SK-N-SH (cell line): ENCODE results near the gene ARIH2. TPM values are rescaled to one million over a fixed set of nuclear protein-coding genes. Genes with fewer than 3 reads are reported as not detected.

Experiments used
- CTCF ChIA-PET: fragments of 300-600, 350-600 bp; formaldehyde crosslinking; extraction: SDS; loops from one replicate; lab custom pipeline; 2021; lab: Yijun Ruan, JAX
- POLR2A ChIA-PET: fragments of 350-600 bp; sonication (Branson Sonifier 250); formaldehyde crosslinking; extraction: SDS; loops from one replicate; lab custom pipeline; 2020; ENCODE audit warnings: antibody characterized with exemption, inconsistent platforms; lab: Yijun Ruan, JAX
- DNase-seq: peaks from one replicate; pipeline ENCODE4 v3.0.0; 2012
- H2AFZ ChIP-seq: fragments of 200-600 bp; sonication (generic); 2 replicates; pipeline ENCODE4 v1.8.1; 2016; ENCODE audit warnings: antibody characterized with exemption, mild to moderate bottlenecking, low read depth
- H3F3A ChIP-seq: fragments of 200-600 bp; sonication (generic); replicated peaks from 2 replicates; pipeline ENCODE3; 2016; ENCODE audit warnings: antibody characterized with exemption, mild to moderate bottlenecking; ENCODE audit not compliant: insufficient read depth
- H3K27ac ChIP-seq, 2 experiments: fragments of 200-500 bp in 1 of 2; fragments of 200-600 bp in 1 of 2; sonication (Bioruptor generic) in 1 of 2; sonication (generic), shearing (Covaris generic) in 1 of 2; 2 replicates each; pipeline versions ENCODE4 v1.5.1 to v1.6.1; 2014 to 2016; ENCODE audit warnings: low read depth in 2 of 2, inconsistent platforms in 1 of 2, low read length in 1 of 2, mild to moderate bottlenecking in 1 of 2, mixed read lengths in 1 of 2
- H3K27me3 ChIP-seq: fragments of 200-600 bp; sonication (generic), shearing (Covaris generic); 2 replicates; pipeline ENCODE4 v1.6.1; 2016; ENCODE audit warnings: mixed run types; ENCODE audit not compliant: insufficient read depth
- H3K36me3 ChIP-seq, 2 experiments: fragments of 200-500 bp in 1 of 2; fragments of 200-600 bp in 1 of 2; sonication (Bioruptor generic) in 1 of 2; sonication (generic) in 1 of 2; replicated peaks in 1 of 2; 2 replicates each; pipeline versions ENCODE3 to v1.5.1; 2014 to 2016; ENCODE audit warnings: low read length in 1 of 2, mild to moderate bottlenecking in 1 of 2; ENCODE audit not compliant: insufficient read depth in 2 of 2, control insufficient read depth in 1 of 2
- H3K4me1 ChIP-seq, 2 experiments: fragments of 200-500 bp in 1 of 2; fragments of 200-600 bp in 1 of 2; sonication (Bioruptor generic) in 1 of 2; sonication (generic), shearing (Covaris generic) in 1 of 2; 2 replicates each; pipeline versions ENCODE4 v1.5.1 to v1.6.1; 2014 to 2016; ENCODE audit warnings: low read depth in 1 of 2, low read length in 1 of 2, mixed run types in 1 of 2; ENCODE audit not compliant: insufficient read depth in 2 of 2, control insufficient read depth in 1 of 2
- H3K4me2 ChIP-seq: fragments of 200-600 bp; sonication (generic), shearing (Covaris generic); 2 replicates; pipeline ENCODE4 v1.6.1; 2017; ENCODE audit warnings: mixed run types
- H3K4me3 ChIP-seq, 2 experiments: fragments of 200-500 bp in 1 of 2; fragments of 200-600 bp in 1 of 2; sonication (Bioruptor generic) in 1 of 2; sonication (generic), shearing (Covaris generic) in 1 of 2; 2 replicates each; pipeline versions ENCODE4 v1.5.1 to v1.8.1; 2014 to 2016; ENCODE audit warnings: low read depth in 2 of 2, inconsistent platforms in 1 of 2, low read length in 1 of 2, mild to moderate bottlenecking in 1 of 2, mixed read lengths in 1 of 2, moderate library complexity in 1 of 2
- H3K79me2 ChIP-seq: fragments of 200-600 bp; sonication (generic); 2 replicates; pipeline ENCODE4 v1.8.1; 2017; ENCODE audit warnings: mild to moderate bottlenecking; ENCODE audit not compliant: insufficient read depth
- H3K9ac ChIP-seq: fragments of 200-600 bp; sonication (generic); 2 replicates; pipeline ENCODE4 v1.6.1; 2017; ENCODE audit warnings: mixed run types
- H3K9me2 ChIP-seq: fragments of 200-600 bp; sonication (generic); 2 replicates; pipeline ENCODE4 v1.6.1; 2017; ENCODE audit warnings: mixed run types
- H3K9me3 ChIP-seq: fragments of 200-600 bp; sonication (generic); 2 replicates; pipeline ENCODE4 v1.6.1; 2017; ENCODE audit warnings: mixed run types, mild to moderate bottlenecking, moderate library complexity
- H4K20me1 ChIP-seq: fragments of 200-600 bp; sonication (generic); 2 replicates; pipeline ENCODE4 v1.6.1; 2017; ENCODE audit warnings: mild to moderate bottlenecking, mixed run types; ENCODE audit not compliant: insufficient read depth
- CHD2 ChIP-seq: fragments of 150-350 bp; IDR thresholded peaks from 2 replicates; pipeline ENCODE4 v1.6.1; 2018; ENCODE audit warnings: low read length; ENCODE audit not compliant: partially characterized antibody
- ELF1 ChIP-seq: IDR thresholded peaks from 2 replicates; pipeline ENCODE4 v1.4.0; 2012
- EP300 ChIP-seq, 2 experiments: IDR thresholded peaks; 2 replicates each; pipeline versions ENCODE4 v1.4.0 to v1.6.1; 2012; ENCODE audit warnings: borderline replicate concordance in 1 of 2, low read depth in 1 of 2, low read length in 1 of 2
- EZH2phosphoT487 ChIP-seq: fragments of 200-600 bp; sonication (generic); IDR thresholded peaks from 2 replicates; pipeline ENCODE4 v1.6.1; 2017; ENCODE audit warnings: low read depth, mixed run types, mild to moderate bottlenecking, antibody characterized with exemption, moderate library complexity, borderline replicate concordance
- FOSL2 ChIP-seq: IDR thresholded peaks from 2 replicates; pipeline ENCODE4 v1.4.0; 2012; ENCODE audit warnings: low read depth, mild to moderate bottlenecking, moderate library complexity, borderline replicate concordance
- FOXJ3 ChIP-seq: sonication (generic); formaldehyde crosslinking; IDR thresholded peaks from 2 replicates; pipeline ENCODE4 v1.5.1; 2020; ENCODE audit warnings: mild to moderate bottlenecking, missing genetic modification reagents
- FOXM1 ChIP-seq: IDR thresholded peaks from 2 replicates; pipeline ENCODE4 v1.4.0; 2012; ENCODE audit warnings: low read depth, mild to moderate bottlenecking
- GABPA ChIP-seq: IDR thresholded peaks from 2 replicates; pipeline ENCODE4 v1.4.0; 2012; ENCODE audit warnings: low read depth, mild to moderate bottlenecking
- MXI1 ChIP-seq: IDR thresholded peaks from 2 replicates; pipeline ENCODE4 v1.6.1; 2012; ENCODE audit warnings: mild to moderate bottlenecking, low read depth, low read length, improper control_type of control experiment
- NRF1 ChIP-seq: IDR thresholded peaks from 2 replicates; pipeline ENCODE4 v1.6.1; 2012; ENCODE audit warnings: low read depth, mild to moderate bottlenecking, low read length
- RCOR1 ChIP-seq: fragments of 150-350 bp; IDR thresholded peaks from 2 replicates; pipeline ENCODE4 v1.6.1; 2017; ENCODE audit warnings: antibody characterized with exemption, low read length
- REST ChIP-seq: IDR thresholded peaks from 2 replicates; pipeline ENCODE4 v1.6.1; 2012; ENCODE audit warnings: mild to moderate bottlenecking, low read depth, low read length, moderate library complexity
- TCF12 ChIP-seq: IDR thresholded peaks from 2 replicates; pipeline ENCODE4 v1.4.0; 2012
- USF2 ChIP-seq: fragments of 150-350 bp; IDR thresholded peaks from 2 replicates; pipeline ENCODE4 v1.6.1; 2017; ENCODE audit warnings: antibody characterized with exemption, low read length, low read depth, borderline replicate concordance
- WGBS: methylation state at CpG from one replicate; pipeline ENCODE4 v1.1.6; 2017; ENCODE audit warnings: low lambda C conversion rate; 5-methylcytosine and 5-hydroxymethylcytosine counted together
- polyA plus RNA-seq, 3 experiments: library from polyadenylated mRNA; depleted of rRNA; stranded (reverse); fragments of >200 nt; gene quantifications; 2 replicates each; pipeline ENCODE4 v1.2.3, GENCODE V29; 2012
- TF ChIP-seq, protein P1 (sequence below): fragments of 150-350 bp; IDR thresholded peaks from 2 replicates; pipeline ENCODE4 v1.6.1; 2016; ENCODE audit warnings: mild to moderate bottlenecking, low read depth, low read length
- TF ChIP-seq, protein P2 (sequence below): IDR thresholded peaks from 2 replicates; pipeline ENCODE4 v1.4.0; 2012; ENCODE audit warnings: low read depth

ARIH2 gene
- polyA plus RNA-seq, 1 of the 3 experiments (the other 2 are of a cell fraction), result 69.7 TPM

GRCh38 chr3:48949376-48949717 is 30.7 kb downstream of the ARIH2 start:
- no peak overlapping the region for H3K4me3 ChIP-seq
- peak overlapping the region; percentile 40; the same call in 1 of the 2 replicates for H3K4me2 ChIP-seq
- H3K36me3 ChIP-seq, result peaks cover 0 to 10% of the 10 kb centered on the region in 2 experiments
- 0 out of 4 replicates have a peak overlapping the region, but pooled peaks of 1 of the 2 experiments have one; percentile 6 for H3K27ac ChIP-seq
- peaks cover 10% of the 10 kb centered on the region for H3F3A ChIP-seq
- WGBS, result 74% methylated on average over 2 of the region's 2 CpGs
- no peak for DNase-seq
- H3K4me1 ChIP-seq, result peaks cover 0 to 7% of the 10 kb centered on the region in 2 experiments; a peak in 1 of 4 replicates
- H2AFZ ChIP-seq, result no peak overlapping the region
- H3K9ac ChIP-seq, result no peak overlapping the region
- no peaks in the 10 kb centered on the region for H3K27me3 ChIP-seq
- peaks cover 86% of the 10 kb centered on the region for H3K79me2 ChIP-seq
- TF ChIP-seq REST, result no peak
- no peak for TF ChIP-seq CHD2
- no peak for TF ChIP-seq GABPA
- TF ChIP-seq EZH2phosphoT487, result no peak
- TF ChIP-seq, protein P1, sequence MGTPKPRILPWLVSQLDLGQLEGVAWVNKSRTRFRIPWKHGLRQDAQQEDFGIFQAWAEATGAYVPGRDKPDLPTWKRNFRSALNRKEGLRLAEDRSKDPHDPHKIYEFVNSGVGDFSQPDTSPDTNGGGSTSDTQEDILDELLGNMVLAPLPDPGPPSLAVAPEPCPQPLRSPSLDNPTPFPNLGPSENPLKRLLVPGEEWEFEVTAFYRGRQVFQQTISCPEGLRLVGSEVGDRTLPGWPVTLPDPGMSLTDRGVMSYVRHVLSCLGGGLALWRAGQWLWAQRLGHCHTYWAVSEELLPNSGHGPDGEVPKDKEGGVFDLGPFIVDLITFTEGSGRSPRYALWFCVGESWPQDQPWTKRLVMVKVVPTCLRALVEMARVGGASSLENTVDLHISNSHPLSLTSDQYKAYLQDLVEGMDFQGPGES, result no peak
- TF ChIP-seq EP300 (IDR thresholded peaks at IDR 0.05; ENCODE audit: borderline replicate concordance in 1 of 2, low read depth in 1 of 2, low read length in 1 of 2), result no peak
- TF ChIP-seq ELF1, result no peak
- TF ChIP-seq NRF1, result no peak
- no peak for TF ChIP-seq MXI1
- TF ChIP-seq USF2, result no peak
- no peak for TF ChIP-seq RCOR1
- no peak for TF ChIP-seq FOSL2
- no peak for TF ChIP-seq FOXJ3
- TF ChIP-seq, protein P2, sequence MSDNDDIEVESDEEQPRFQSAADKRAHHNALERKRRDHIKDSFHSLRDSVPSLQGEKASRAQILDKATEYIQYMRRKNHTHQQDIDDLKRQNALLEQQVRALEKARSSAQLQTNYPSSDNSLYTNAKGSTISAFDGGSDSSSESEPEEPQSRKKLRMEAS, result no peak
- TF ChIP-seq TCF12, result no peak
- TF ChIP-seq FOXM1, result no peak
- CTCF ChIA-PET, result interaction anchor here (1.7 kb wide), 1 partner anchor 10 kb away, joined by 6 read pairs; no protein-coding TSS in a partner anchor
- POLR2A ChIA-PET, result no interaction called here
- no peaks in the 10 kb centered on the region for H3K9me2 ChIP-seq
- no peaks in the 10 kb centered on the region for H3K9me3 ChIP-seq
- peaks cover 42% of the 10 kb centered on the region for H4K20me1 ChIP-seq
